Ishikawa (cell line): Measurements from ENCODE around the gene GNB5.

Experiments
- CEBPB ChIP-seq: IDR thresholded peaks from 2 replicates; pipeline ENCODE4 v1.6.1; 2012
- CREB1 ChIP-seq: IDR thresholded peaks from 2 replicates; pipeline ENCODE4 v1.6.1; 2012; ENCODE audit warnings: low read depth
- EGR1 ChIP-seq: IDR thresholded peaks from 2 replicates; pipeline ENCODE4 v1.6.1; 2012
- EP300 ChIP-seq: IDR thresholded peaks from 2 replicates; pipeline ENCODE4 v1.6.1; 2012; ENCODE audit warnings: borderline replicate concordance
- NFIC ChIP-seq: IDR thresholded peaks from 2 replicates; pipeline ENCODE4 v1.6.1; 2012
- RAD21 ChIP-seq: IDR thresholded peaks from 2 replicates; pipeline ENCODE4 v1.6.1; 2012; ENCODE audit warnings: low read depth
- TAF1 ChIP-seq: IDR thresholded peaks from 2 replicates; pipeline ENCODE4 v1.6.1; 2012; ENCODE audit warnings: low read depth, mild to moderate bottlenecking
- TCF12 ChIP-seq: IDR thresholded peaks from 2 replicates; pipeline ENCODE4 v1.6.1; 2012; ENCODE audit warnings: low read depth
- YY1 ChIP-seq: IDR thresholded peaks from 2 replicates; pipeline ENCODE4 v1.6.1; 2012; ENCODE audit warnings: low read depth
- TF ChIP-seq, protein P1 (sequence below): IDR thresholded peaks from 2 replicates; pipeline ENCODE4 v1.6.1; 2012; ENCODE audit warnings: low read depth, mild to moderate bottlenecking
- TF ChIP-seq, protein P2 (sequence below): IDR thresholded peaks from 2 replicates; pipeline ENCODE4 v1.6.1; 2012

DNA sequence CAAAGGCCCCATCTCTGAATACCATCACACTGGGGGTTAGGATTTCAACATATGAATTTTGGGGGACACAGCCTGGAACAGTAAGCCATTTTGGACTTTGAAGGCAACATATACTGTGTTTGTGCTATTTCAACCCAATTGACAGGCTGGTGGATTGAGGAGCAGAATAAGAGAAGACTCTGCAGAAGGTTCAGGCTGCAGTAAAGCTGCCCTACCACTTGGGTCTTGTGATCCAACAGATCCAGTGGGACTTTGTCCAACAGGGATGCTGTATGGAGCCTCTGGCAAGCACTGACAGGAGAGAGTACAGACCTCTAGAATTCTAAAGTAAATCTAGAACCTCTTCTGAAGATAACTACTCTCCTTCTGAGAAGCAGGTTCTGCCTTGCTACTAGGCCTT lies 77.5 kb downstream of the GNB5 start:
- TF ChIP-seq, protein P1, sequence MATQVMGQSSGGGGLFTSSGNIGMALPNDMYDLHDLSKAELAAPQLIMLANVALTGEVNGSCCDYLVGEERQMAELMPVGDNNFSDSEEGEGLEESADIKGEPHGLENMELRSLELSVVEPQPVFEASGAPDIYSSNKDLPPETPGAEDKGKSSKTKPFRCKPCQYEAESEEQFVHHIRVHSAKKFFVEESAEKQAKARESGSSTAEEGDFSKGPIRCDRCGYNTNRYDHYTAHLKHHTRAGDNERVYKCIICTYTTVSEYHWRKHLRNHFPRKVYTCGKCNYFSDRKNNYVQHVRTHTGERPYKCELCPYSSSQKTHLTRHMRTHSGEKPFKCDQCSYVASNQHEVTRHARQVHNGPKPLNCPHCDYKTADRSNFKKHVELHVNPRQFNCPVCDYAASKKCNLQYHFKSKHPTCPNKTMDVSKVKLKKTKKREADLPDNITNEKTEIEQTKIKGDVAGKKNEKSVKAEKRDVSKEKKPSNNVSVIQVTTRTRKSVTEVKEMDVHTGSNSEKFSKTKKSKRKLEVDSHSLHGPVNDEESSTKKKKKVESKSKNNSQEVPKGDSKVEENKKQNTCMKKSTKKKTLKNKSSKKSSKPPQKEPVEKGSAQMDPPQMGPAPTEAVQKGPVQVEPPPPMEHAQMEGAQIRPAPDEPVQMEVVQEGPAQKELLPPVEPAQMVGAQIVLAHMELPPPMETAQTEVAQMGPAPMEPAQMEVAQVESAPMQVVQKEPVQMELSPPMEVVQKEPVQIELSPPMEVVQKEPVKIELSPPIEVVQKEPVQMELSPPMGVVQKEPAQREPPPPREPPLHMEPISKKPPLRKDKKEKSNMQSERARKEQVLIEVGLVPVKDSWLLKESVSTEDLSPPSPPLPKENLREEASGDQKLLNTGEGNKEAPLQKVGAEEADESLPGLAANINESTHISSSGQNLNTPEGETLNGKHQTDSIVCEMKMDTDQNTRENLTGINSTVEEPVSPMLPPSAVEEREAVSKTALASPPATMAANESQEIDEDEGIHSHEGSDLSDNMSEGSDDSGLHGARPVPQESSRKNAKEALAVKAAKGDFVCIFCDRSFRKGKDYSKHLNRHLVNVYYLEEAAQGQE, result no peak
- TF ChIP-seq, protein P2, sequence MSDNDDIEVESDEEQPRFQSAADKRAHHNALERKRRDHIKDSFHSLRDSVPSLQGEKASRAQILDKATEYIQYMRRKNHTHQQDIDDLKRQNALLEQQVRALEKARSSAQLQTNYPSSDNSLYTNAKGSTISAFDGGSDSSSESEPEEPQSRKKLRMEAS, result no peak
- TF ChIP-seq YY1 (no peak), EP300 (no peak), EGR1 (no peak), CREB1 (no peak), TAF1 (no peak), TCF12 (no peak), NFIC (no peak), RAD21 (no peak), CEBPB (no peak)
